Amygdala (tissue), 56 donors: ENCODE measurements around the gene KBTBD13.
A peak's percentile ranks its signal among the peaks of the same experiment; 100 is the strongest.

Experiments used
- DNase-seq, 56 donors: peaks; one replicate each; lab custom pipeline; 2025; lab: John Stamatoyannopoulos, UW

Gene KBTBD13

DNA sequence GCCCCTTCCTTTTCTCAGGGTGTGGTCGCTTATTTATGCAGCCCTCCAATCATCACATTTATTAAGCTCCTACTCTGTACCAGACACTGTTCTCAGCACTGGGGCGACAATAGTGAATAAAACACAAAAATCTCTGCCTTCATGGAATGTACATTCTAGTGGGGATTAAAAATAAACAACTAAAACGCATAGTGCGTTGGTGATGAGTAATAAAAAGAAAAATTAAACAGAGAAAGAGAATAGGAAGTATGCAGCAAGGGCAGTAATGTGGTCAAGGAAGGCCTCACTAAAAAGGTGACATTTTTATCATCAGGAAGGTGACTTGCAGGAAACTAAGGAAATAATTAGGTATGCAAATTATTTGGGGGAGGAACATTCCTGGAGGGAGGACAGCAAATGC lies 26.3 kb upstream of the KBTBD13 start:
- no peak for DNase-seq

DNA sequence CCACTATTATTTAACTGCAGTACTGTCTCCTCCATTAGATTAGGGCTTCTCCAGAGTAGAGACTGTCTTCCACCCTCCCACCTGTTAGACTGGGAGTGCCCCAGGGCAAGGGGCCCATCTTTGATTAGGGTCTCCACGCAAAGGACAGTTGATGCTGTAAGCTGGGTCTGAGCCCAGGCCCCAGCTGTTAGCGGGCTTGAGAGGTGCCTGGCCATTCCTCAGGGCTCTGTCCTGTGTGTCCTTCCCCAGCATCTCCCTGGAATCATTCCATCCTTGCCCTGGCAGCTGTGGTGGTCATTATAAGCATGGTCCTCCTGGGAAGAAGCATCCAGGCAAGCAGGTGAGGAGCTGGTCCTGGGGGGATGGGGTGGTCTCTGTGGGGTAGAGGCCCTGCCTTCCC lies 25.3 kb upstream of the KBTBD13 start:
- no peak for DNase-seq

DNA sequence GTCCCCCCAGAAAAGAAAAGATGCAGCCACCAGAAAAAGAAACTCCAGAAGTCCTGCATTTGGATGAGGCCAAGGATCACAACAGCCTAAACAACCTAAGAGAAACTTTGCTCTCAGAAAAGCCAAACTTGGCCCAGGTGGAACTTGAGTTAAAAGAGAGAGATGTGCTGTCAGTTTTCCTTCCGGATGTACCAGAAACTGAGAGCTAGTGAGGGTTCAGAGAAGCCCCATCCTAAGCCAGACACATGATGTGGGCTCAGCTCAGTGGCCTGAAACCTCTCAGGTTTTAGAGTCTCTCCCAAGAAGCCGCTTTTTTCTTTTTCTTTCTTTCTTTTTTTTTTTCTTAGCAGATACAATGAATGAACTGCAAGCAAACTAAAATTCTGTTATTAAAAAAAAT lies 23.6 kb upstream of the KBTBD13 start:
- DNase-seq = no peak

DNA sequence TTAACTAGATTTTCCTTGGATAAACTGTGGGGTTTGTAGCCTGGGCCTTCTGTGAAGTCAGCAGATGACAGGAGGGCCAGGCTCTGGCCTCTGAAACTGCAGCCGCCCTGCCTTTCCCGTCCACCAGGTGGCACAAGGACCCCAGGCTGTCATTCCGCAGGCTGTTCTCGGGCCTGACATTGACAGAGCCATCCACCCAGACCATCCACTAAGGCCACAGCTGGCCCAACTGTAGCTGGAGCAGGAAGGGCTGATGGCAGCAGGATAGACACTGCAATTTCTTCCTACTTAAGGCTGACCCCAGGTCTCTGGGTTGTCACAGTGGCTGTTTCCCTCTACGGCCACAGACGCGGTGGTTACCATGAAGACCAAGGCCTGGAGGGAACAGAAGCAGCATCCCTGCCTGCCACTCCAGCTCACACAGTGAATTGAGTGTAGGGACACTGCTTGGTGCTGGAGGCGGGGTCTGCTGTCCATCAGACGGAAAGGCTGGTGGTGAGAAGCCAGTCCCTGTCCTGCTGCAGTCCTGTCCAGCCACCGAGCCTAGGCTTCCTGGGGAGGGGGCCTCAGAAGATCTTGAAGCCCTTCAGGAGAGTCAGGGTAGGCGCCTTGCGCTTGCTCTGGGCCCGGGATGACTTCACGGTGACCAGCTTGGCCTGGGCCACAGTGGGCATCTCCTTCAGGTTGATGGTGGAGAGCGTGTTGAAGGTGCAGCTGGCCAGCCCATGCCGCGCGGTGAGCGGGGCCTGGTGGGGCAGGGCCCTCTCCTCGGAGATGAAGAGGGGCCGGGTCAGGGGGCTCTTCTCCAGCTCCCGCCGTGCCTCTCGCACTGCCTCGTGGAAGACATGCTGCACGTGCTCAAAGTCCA lies 22.0 kb upstream of the KBTBD13 start:
- DNase-seq = peak in 51 of 56 donors; percentile 9 to 89 (median 59)

DNA sequence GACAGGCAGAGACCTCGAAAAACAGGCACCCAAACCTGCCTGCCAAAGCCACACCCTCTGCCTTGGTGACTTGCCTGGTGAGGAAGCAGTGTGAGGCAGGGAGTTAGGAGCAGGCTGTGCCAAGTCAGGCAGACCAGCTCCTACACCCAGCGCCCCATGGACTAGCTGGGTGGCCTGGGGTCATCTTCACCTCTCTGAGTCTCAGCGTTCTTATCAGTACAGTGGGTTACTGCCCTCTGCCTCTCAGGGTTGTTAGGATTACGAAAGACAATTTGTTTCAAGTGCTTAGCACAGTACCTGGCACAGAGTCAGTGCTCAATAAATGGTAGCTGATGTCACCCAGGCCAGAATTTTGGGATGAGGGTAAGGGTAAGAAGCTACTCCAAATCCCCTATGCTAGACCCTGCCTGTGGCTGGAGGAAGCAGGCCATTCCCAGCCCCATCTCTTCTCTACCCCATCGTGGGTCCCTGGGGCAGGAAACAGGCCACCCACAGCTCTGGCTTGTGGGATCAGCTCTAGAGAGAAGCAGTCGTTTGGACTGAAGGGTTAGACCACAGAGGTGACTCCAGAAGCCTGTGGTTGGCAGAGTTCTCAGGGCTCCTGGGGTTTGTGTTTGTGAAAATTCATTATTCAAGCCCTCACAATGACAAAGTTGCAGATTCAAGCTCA lies 21.2 kb upstream of the KBTBD13 start:
- DNase-seq = no peak

DNA sequence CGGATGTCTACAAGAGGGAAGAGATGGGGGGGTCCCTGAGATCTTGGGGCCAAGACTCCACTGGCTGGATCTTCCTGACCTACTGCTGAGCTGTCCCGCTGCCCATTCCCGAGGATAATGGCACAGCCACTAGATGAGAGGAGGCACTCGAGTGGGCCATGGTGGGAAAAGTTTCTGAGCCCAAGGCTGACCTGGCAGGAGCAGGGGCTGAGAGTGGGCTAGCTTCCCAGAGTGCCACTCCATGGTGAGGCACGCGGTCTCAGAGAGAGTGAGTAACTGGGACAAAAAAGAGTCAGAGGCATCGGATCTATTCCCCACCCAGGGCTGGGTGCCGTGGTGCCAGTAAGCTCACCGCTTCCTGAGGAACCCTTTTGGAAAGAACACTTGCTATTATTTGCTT lies 20.4 kb upstream of the KBTBD13 start:
- peak in 10 of 56 donors; percentile 13 to 44 (median 36) for DNase-seq

DNA sequence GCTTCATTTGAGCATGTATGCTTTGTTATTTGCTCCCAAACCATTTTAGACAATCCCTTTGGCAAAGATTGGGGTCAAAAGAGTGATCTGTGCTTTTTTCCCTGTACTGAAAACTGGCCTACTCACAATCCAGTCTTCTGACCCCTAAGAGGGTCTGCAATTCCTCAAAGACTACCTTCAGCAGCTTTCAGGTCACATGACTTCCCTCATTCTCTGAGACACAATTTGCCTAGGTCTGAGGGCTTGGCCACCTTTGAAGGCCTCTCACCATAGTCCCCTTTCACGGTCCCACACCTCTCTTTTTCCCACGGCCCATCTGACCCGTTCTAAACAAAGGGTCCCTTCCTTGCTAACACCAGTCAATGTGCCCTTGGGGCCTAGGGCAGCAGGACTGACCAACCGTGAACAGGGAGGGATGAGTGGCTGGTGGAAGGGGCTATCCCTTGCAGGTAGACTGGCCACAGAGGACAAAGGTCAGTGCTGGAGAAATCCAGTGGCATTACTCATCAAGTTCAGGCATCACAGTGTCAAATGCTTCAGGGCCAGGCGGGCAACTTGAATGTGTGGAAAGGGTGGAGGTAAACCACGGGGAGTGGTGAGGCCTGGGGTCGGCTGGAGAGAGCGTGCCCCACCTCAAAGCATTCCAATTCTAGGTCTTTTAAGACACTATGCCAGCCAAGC lies 19.5 kb upstream of the KBTBD13 start:
- DNase-seq = no peak

DNA sequence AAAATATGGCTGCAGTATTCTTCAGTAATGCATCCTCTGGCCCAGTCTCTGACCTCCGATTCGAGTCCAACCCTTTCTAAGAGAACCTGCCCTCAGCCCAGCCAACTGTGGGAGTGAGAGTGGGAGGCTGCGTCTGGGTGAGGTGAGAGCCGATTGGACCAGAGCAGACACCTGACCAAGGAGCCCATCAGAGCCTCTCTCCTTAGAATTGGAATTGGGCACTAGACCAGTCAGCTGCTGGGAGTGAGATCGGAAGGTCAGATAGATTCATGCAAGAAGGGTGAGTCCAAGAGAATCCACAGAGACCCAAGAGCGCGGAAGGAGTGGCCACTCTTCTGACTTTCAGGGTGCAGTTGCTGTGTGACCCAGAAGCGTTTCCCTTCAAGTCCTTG lies 19.0 kb upstream of the KBTBD13 start:
- no peak for DNase-seq

DNA sequence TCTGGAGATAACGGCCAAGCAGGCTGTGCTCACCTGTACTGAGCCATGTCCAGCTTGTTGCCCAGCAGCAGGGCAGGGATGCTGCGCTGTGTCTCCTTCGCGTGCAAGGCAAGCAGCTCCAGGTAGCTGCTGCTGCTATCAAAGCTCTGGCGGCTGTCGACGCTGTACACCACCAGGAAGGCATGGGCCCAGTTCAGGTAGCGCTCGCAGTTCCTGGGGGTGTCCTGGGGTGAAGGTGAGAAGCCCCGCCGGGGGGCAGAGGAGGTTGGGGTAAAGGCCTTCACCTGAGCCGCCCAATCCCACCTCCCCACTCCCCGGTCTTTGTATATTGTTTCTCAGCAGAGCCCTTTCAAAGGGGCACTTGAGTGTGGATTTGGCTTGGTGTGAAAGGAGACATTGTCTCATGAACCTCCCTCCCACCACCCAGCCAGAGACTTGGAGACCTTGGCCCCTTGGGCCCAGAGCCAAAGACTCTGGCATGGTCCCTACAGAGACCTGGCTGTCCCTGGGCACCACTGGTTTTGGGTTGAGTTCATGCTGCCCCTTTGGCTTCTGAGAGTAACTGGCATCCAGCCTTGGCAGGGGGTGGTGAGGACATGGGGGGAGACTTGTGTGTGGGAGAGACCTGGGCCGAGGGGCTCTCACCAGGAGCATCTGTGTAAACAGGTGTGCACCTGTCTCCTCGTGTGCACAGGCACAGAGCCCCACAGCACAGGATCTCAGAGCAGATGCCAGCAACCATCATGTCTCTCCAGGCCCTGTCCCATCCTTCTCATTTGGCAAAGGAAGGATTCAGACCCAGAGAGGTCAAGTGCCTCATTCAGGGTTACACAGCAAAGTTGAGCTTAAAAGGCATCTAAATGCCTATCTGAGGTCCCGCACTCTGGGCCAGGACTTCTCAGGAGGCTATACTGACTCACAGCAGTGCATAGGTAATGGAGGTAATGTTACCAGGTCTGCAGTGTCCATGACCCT lies 17.9 kb upstream of the KBTBD13 start:
- peak in 27 of 56 donors; percentile 16 to 73 (median 46) for DNase-seq

DNA sequence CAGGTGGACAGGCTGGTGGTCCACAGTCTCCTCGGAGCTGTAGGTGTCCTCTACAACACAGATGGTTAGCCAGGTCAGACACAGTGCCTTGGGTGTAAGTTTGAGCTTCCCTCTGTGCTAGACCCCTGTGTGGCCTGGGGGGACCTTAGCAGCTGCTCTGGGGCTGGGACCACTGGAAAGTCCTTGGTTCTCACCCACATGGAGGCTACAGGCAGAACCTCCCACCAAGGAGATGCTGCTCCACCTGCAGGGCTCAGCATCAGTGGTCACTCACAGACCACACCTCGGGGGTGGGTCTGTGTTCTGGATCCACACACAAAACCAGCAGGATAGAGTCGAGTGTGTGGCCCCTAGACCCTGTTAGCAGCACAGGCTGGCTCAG lies 17.2 kb upstream of the KBTBD13 start:
- DNase-seq = no peak

DNA sequence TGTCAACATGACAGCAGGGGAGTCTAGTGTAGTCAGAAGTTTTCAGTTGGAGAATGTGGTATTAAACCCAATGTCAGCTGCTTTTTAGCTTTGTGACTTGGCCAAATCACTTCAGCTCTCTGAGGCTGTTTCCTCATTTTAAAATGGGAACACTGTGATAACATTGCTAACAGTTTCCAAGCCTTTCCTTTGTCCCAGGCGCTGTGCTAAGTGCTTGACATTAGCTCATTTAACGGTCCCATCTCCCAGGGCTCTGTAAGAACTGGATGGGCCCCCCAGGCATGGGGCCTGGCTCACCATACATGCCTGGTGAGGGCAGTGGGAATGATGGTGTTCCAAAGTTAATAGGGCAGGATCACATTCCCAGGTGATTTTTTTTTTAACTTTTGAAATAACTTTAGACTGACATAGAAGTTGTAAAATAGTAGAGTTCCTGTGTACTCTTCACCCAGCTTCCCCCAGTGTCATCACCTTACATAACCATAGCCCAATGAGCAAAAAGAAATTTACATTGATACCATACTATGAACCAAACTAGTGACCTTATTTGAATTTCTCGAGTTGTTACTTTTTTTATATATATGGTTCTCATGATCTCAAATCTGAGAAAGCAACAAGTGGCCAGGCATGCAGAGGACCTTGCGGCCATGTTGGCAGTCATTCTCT lies 16.5 kb upstream of the KBTBD13 start:
- no peak for DNase-seq

DNA sequence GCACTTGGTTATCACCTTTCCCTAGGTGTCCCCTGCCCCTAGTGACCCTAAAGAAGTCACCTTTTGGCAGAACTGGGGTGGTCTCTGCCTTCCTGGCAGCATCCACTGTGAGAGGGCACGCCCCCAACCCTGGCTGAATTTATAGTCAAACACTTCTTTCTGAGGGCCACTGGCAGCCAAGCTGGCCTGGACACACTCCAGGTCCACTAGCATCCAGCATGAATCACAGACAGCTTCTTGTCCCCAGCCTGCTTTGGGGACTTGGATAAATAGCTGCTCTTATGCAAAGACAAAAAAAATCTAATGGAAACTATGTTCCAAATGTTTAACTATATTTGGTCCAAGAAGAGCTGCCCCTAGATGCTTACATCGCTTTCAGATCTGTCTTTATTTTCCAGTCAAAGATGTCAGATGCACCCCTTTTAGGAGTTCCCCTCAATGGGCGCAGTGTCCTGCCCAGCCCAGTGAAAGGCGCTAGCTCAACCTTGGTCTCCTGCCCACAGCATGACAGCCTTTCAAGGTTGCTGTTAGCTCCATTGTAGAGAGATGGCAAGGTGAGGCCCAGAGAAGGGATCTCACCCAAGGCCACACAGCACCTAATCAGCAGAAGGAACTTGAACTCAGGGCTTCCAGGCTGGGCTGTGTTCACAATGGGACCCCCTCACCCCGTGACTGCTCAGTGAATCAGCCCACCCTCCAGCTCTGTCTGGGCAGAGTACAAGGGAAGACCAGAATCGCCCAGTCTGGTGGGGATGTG lies 15.7 kb upstream of the KBTBD13 start:
- peak in 41 of 56 donors; percentile 27 to 80 (median 58) for DNase-seq

DNA sequence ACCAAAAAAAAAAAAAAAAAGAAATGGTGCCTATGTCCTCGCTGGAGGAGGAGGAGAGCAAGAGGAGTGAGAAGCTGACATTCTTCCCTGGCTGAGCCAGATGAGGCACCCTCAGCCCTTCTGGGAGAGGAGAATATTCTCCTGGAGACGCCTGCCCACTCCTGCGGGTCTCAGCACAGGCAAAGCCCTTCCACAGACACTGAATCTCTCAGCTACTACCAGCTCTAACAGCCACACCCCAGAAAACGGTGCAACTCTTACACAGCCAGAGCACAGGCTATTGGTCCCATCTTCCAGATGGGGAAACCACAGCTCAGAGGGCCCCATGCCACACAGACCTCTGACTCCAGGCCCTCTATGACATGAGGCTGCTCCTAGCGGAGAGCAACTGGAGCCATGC lies 14.5 kb upstream of the KBTBD13 start:
- no peak for DNase-seq

DNA sequence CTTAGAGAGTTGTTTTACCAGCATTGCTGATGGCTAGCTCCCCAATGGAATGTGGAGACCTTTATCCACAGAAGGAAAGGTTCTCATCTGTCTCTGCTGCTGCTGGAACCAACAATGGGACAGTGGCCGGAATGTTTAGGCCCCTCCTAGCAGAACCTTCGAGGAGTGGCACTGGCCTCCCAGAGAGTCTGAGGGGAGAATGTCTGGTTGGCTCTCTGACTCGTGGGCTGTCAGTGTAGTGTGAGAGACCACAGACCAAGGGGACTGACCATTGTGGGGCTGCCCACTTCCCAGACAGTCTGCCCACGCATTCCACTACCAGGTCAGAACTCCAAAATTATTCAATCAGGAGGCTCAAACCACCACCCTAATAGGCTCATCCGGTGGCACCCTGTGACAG lies 13.8 kb upstream of the KBTBD13 start:
- no peak for DNase-seq

DNA sequence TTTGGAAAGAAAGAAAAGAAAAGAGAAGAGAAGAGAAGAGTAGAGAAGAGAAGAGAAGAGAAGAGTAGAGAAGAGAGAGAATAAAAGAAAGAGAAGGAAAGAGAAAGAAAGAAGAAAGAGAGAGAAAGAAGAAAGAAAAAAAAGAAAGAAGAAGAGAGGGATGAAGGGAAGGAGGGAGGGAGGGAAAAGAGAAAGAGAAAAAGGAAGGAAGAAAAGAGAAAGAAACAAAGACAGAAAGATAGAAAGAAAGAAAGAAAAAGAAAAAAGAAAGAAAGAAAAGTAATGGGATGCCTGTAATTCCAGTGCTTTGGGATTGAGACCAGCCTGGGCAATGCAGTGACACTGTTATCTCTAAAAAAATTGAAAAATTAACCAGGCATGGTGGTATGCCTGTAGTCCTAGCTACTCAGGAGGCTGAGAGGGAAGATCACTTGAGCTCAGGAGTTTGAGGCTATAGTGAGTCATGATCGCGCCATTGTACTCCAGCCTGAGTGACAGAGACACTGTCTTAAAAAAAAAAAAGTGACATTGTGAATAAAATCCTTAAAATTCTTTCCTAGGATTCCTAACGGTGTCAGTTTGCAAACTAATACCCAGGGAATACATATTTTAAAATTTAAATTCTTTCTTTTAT lies 10.4 kb upstream of the KBTBD13 start:
- no peak for DNase-seq

DNA sequence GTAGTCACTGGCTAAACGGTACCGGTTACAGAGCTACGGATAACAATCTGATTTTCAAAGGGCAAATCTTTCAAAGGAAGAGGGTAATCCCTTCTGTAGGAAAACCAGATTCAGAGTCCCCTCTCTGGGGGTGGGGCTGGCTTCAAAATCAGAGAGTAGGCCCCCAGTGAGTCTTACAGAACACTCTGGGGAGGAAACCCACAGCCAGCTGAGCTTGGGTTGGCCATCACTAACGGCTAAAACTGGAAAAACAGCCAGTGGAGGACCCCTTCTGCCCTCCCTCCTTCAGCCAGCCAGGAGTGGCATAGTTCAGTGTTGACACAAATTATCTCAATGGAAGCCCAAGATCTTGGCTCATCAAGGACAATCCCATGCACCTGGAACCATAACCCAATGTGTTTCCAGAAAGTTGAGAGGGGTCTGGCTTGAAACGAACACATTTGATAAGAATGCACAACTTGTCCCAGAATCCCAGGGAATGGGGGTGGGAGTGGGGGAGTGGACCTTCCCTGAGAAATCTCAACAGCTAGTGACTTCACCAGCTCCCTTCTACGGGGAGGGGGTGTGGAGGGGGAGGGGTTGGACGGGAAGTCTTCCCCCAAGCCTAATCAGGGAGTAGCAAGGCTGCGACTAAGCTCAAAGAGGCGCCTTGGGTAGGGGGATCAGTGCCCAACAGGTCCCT lies 9.8 kb upstream of the KBTBD13 start:
- no peak for DNase-seq

DNA sequence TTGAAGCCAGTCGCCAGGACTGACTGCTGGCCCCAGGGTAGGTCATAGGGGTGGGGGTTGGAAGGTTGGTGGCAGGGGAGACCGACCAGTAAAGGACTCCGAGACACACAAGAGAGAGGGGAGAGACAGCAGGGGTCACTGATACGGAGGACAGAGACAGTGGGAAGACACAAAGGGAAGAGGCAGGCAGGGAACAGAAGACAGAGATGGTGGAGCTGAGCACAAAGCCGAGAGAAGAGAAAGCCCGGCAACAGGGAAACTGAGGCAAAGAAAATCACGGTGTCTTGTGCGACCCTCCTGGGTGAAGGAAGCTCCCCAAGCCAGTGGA lies 9.3 kb upstream of the KBTBD13 start:
- no peak for DNase-seq
